ENCODE data around the gene C22orf39. TPM values are rescaled to one million over a fixed set of nuclear protein-coding genes. Genes with fewer than 3 reads are reported as not detected.
"Not testable (repeated sequence)": the region's sequence is repeated elsewhere in the genome, so short reads cannot be mapped to it uniquely, and the experiment has no call there.

The C22orf39 gene
- total RNA-seq, 1 donor from 2014 or later, result 33.4 TPM

DNA sequence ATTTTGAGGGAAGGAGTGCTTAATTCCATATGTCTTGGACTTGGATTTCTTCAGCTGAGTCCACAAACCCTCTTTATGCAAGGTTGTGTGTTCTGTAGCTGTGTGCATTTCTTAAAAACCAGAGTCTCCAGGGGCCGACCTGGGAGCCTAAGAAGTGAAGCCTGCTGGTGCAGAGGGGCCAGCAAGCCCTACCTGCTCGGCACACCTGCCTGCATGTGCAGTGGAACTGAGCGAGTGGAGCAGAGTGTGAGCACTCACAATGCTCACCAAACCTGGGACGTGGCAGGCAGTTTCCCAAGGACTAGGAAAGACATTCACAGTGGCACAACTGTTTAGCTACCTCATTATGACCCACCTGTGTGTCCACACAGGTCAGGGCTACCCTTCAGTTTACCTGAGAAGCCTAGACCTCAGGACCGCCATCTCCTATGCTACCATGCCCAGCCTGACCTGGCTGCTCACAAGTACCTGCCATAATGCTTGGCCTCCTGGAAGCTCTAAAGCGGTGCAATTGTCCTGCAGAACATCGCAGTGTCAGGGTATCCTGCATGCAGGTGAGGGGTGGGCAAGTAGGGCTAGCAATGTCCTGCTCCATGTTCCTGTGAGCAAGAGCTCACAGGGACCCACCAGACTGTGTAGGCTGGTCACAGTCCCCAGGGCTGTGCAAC lies 3.8 kb downstream of the C22orf39 start:
- no peaks in the 10 kb centered on the region for H3K36me3 Mint-ChIP-seq
- no peak overlapping the region for H3K4me3 Mint-ChIP-seq
- no peaks in the 10 kb centered on the region for H3K27me3 Mint-ChIP-seq (ENCODE audit: low read depth)
- DNase-seq (ENCODE audit: low spot score in 2 of 2, unreplicated experiment in 2 of 2), result no peak
- no peaks in the 10 kb centered on the region for H3K9me3 Mint-ChIP-seq
- H3K4me1 Mint-ChIP-seq, result peaks cover 24% of the 10 kb centered on the region
- H3K27ac Mint-ChIP-seq, result no peak overlapping the region
- TF ChIP-seq, protein P1, sequence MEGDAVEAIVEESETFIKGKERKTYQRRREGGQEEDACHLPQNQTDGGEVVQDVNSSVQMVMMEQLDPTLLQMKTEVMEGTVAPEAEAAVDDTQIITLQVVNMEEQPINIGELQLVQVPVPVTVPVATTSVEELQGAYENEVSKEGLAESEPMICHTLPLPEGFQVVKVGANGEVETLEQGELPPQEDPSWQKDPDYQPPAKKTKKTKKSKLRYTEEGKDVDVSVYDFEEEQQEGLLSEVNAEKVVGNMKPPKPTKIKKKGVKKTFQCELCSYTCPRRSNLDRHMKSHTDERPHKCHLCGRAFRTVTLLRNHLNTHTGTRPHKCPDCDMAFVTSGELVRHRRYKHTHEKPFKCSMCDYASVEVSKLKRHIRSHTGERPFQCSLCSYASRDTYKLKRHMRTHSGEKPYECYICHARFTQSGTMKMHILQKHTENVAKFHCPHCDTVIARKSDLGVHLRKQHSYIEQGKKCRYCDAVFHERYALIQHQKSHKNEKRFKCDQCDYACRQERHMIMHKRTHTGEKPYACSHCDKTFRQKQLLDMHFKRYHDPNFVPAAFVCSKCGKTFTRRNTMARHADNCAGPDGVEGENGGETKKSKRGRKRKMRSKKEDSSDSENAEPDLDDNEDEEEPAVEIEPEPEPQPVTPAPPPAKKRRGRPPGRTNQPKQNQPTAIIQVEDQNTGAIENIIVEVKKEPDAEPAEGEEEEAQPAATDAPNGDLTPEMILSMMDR (IDR thresholded peaks at IDR 0.05; ENCODE audit: unreplicated experiment), result no peak

DNA sequence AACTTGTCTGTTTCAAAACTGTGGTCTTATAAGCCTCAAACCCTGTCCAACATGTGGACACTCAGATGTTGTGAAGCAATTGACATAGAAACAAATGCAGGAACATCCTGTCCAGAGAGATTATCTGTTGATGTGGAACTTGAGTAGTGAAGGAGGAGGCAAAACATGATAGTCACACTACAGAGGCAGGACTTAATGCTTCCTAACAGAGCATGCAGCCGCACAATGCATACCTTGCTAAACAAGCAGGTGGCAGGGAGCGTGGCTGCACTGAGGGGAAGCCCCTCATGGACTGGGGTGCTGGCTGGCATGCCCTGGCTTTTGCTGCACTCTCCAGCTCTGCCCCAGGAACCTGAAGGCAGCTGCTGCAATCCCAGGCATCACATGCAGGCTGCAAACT lies 5.3 kb downstream of the C22orf39 start:
- H3K27ac Mint-ChIP-seq, result no peak overlapping the region
- no peaks in the 10 kb centered on the region for H3K9me3 Mint-ChIP-seq
- peaks cover 17% of the 10 kb centered on the region for H3K4me1 Mint-ChIP-seq
- H3K4me3 Mint-ChIP-seq, result no peak overlapping the region
- TF ChIP-seq, protein P1 (IDR thresholded peaks at IDR 0.05; ENCODE audit: unreplicated experiment), result no peak
- H3K27me3 Mint-ChIP-seq (ENCODE audit: low read depth), result no peaks in the 10 kb centered on the region
- no peaks in the 10 kb centered on the region for H3K36me3 Mint-ChIP-seq
- no peak for DNase-seq (ENCODE audit: low spot score in 2 of 2, unreplicated experiment in 2 of 2)

DNA sequence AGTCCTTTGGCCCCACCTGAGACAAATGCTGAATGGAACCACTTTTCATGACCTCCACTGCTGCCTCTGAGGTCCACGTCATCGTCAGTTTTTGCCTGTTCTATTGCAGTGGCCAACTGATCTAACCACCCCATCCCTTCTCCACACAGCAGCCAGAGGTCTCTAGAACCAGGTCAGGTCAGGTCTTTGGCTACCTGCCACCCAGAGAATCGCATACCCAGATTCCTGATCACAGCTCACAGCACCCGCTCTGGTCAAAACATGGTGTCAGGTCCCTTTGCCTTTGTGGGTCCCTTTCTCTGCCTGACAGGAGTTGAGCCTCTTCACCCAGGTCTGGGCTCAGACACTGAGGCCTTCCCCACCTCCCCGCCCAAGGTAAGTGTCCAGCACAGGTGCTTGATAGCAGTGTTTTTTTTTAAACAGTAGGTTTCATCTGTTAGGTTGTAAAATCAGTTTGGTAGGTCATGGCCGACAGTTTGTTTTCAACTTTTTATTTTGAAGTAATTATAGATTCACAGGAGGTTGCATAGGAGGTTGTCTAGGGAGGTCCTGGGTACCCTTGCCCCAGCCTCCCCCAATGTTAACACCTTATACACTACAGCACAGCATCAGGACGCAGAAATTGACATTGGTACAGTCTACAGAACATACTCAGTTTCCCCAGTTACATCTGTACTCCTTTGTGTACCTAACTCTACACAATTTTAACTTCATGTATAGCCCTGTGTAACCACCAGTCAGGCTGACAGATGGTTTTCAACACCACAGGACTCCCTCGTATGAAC lies 6.9 kb downstream of the C22orf39 start:
- H3K27me3 Mint-ChIP-seq (ENCODE audit: low read depth), result no peaks in the 10 kb centered on the region
- DNase-seq (ENCODE audit: low spot score in 2 of 2, unreplicated experiment in 2 of 2), result no peak
- TF ChIP-seq, protein P1 (IDR thresholded peaks at IDR 0.05; ENCODE audit: unreplicated experiment), result no peak
- peaks cover 7% of the 10 kb centered on the region for H3K4me1 Mint-ChIP-seq
- no peak overlapping the region for H3K4me3 Mint-ChIP-seq
- no peaks in the 10 kb centered on the region for H3K9me3 Mint-ChIP-seq
- H3K27ac Mint-ChIP-seq, result no peak overlapping the region
- peaks cover 1% of the 10 kb centered on the region for H3K36me3 Mint-ChIP-seq

DNA sequence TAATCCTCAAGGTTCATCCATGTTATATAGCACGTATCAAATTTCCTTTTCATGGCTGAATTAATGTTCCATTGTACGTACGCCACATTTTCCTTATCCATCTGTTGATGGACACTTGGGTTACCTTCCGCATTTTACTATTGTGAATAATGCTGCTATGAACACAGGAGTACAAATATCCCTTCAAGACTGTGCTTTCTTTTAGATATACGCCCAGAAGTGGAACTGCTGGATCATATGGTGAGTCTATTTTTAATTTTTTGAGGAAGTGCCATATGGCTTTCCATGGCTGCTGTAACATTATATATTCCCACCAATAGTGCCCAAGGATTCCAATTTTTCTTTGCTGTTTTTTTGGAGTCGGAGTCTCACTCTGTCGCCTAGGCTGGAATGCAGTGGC lies 9.2 kb downstream of the C22orf39 start:
- Mint-ChIP-seq H3K27ac (no peak overlapping the region), H3K4me3 (no peak overlapping the region)

DNA sequence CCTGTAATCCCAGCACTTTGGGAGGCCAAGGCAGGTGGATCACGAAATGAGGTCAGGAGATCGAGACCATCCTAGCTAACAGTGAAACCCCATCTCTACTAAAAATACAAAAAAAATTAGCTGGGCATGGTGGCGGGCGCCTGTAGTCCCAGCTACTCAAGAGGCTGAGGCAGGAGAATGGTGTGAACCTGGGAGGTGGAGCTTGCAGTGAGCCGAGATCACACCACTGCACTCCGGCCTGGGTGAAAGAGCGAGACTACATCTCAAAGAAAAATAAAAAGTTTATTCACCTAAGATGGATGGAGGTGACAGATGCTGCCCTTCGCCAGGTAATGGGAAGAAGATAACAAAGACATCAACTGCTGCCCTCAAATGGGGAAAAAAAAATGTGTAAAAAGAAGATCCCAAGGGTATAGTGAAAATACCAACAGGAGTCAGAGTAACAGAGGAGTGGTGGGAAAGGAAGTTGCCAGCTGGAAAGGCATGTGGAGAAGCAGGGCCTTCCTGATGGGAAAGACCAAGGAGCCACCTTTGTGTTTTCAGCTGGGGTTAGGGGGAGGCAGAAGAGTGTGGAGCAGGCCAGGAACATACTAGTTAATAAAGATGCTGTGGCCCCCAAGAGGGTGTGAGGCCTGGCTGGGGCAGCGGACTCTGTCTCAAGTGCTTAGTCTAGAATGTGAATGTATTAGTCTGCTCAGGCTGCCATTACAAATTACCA lies 10.9 kb downstream of the C22orf39 start:
- H3K27me3 Mint-ChIP-seq (ENCODE audit: low read depth); H3K9me3 Mint-ChIP-seq; DNase-seq (ENCODE audit: low spot score in 2 of 2, unreplicated experiment in 2 of 2); H3K27ac Mint-ChIP-seq; H3K4me1 Mint-ChIP-seq; H3K4me3 Mint-ChIP-seq: not testable (repeated sequence)
- peaks cover 10% of the 10 kb centered on the region for H3K36me3 Mint-ChIP-seq

More for the DNA sequence above, 9.2 kb downstream of the C22orf39 start:
- Mint-ChIP-seq H3K4me1 (peaks cover 2% of the 10 kb centered on the region), H3K27me3 (ENCODE audit: low read depth) (no peaks in the 10 kb centered on the region), H3K9me3 (no peaks in the 10 kb centered on the region), H3K36me3 (peaks cover 10% of the 10 kb centered on the region)
- TF ChIP-seq, protein P1 (IDR thresholded peaks at IDR 0.05; ENCODE audit: unreplicated experiment), result no peak
- DNase-seq (ENCODE audit: low spot score in 2 of 2, unreplicated experiment in 2 of 2), result no peak

Data from mesothelial cell of epicardium (in vitro differentiated cells).